ENCODE data around the gene INHBE.

The INHBE gene

DNA sequence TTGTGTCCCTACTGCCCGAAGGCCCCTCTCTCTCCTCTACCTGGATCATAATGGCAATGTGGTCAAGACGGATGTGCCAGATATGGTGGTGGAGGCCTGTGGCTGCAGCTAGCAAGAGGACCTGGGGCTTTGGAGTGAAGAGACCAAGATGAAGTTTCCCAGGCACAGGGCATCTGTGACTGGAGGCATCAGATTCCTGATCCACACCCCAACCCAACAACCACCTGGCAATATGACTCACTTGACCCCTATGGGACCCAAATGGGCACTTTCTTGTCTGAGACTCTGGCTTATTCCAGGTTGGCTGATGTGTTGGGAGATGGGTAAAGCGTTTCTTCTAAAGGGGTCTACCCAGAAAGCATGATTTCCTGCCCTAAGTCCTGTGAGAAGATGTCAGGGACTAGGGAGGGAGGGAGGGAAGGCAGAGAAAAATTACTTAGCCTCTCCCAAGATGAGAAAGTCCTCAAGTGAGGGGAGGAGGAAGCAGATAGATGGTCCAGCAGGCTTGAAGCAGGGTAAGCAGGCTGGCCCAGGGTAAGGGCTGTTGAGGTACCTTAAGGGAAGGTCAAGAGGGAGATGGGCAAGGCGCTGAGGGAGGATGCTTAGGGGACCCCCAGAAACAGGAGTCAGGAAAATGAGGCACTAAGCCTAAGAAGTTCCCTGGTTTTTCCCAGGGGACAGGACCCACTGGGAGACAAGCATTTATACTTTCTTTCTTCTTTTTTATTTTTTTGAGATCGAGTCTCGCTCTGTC, 1.8 kb downstream of the INHBE start (continued):
- TF ChIP-seq, protein P1, sequence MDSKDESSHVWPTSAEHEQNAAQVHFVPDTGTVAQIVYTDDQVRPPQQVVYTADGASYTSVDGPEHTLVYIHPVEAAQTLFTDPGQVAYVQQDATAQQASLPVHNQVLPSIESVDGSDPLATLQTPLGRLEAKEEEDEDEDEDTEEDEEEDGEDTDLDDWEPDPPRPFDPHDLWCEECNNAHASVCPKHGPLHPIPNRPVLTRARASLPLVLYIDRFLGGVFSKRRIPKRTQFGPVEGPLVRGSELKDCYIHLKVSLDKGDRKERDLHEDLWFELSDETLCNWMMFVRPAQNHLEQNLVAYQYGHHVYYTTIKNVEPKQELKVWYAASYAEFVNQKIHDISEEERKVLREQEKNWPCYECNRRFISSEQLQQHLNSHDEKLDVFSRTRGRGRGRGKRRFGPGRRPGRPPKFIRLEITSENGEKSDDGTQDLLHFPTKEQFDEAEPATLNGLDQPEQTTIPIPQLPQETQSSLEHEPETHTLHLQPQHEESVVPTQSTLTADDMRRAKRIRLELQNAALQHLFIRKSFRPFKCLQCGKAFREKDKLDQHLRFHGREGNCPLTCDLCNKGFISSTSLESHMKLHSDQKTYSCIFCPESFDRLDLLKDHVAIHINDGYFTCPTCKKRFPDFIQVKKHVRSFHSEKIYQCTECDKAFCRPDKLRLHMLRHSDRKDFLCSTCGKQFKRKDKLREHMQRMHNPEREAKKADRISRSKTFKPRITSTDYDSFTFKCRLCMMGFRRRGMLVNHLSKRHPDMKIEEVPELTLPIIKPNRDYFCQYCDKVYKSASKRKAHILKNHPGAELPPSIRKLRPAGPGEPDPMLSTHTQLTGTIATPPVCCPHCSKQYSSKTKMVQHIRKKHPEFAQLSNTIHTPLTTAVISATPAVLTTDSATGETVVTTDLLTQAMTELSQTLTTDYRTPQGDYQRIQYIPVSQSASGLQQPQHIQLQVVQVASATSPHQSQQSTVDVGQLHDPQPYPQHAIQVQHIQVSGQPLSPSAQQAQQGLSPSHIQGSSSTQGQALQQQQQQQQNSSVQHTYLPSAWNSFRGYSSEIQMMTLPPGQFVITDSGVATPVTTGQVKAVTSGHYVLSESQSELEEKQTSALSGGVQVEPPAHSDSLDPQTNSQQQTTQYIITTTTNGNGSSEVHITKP (tag by site-specific recombination; IDR thresholded peaks at IDR 0.05) = peak; percentile 48

DNA sequence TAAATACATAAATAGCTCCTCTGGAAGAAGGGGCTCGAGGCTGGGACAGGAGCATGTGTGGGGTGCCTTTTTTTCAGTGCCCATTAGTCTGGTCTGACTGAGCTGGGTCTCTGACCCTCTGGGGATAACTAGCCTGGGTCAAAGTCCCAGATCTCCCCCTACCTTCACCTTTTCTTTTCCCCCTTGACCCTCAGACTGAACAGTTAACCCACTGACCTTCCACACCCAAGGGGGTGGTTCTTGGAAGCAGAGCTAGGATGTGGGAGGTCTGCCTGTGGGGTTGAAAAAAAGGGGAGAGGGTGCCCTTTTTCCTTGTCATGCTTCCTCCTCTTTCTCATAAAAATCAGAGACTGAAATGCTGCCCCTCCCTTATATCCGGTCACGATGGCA, 3.6 kb downstream of the INHBE start:
- POLR2A ChIA-PET = interaction anchor here (0.5 to 4.0 kb wide), 7 partner anchors 26 to 784 kb away, joined by 3 to 13 read pairs (median 4); partner anchors contain the start of genes CDK4, DDIT3 and SHMT2
- H3K36me3 ChIP-seq (ENCODE audit: control insufficient read depth in 2 of 2, insufficient read depth in 1 of 2, low read length in 2 of 2) = no peaks in the 10 kb centered on the region
- H3K4me1 ChIP-seq (ENCODE audit: control insufficient read depth, insufficient read depth, low read length) = peaks cover 12% of the 10 kb centered on the region

DNA sequence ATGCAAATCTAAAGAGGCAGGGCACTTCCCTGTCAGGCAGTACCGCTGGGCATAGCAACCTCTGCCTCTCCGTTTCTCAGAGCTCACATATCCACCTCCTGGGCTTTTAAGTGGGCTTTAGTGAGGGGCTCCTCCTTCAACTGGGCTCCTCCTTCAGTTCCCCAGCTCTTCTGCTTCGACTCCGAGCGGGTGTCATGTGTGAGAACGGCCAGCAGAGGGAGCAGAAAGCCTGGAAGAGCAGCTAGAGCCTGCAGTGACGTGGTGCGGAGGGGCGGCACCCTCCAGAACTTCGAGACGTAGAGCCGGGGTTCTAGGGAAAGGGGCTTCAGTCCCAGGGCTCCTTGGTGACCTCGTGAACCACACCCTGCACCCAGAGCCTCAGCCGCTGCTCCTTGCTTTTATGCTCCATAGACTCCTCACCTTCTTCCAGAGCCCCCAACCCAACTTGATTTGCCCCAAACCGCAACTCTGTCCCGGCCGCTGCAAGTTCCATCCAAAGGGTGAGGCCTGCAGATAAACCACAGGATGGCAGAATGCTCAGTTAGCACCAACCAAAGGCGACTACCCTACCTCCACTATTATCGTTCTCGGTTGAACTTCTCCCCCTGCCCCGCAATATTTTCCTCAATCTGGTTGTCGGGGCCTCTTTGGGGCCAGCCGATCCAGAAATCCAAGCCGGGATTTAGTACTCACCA, 4.1 kb downstream of the INHBE start:
- ChIA-PET CTCF (interaction anchor here (0.6 to 3.9 kb wide), 53 partner anchors 9 to 712 kb away, joined by 3 to 25 read pairs (median 4); partner anchors contain the start of genes DDIT3, INHBC, MARS1 and TSPAN31), POLR2A (interaction anchor here (0.5 to 4.0 kb wide), 7 partner anchors 27 to 784 kb away, joined by 3 to 13 read pairs (median 4); partner anchors contain the start of genes CDK4, DDIT3 and SHMT2)
- no peak for TF ChIP-seq ZNF837 (tag by site-specific recombination; IDR thresholded peaks at IDR 0.05)
- no peak for TF ChIP-seq ZNF266 (tag by site-specific recombination; IDR thresholded peaks at IDR 0.05; ENCODE audit: low read depth)
- TF ChIP-seq ZNF184 (tag by site-specific recombination; IDR thresholded peaks at IDR 0.05) = no peak; the same call in 1 of the 2 replicates
- no peak for TF ChIP-seq ZNF785 (tag by site-specific recombination; IDR thresholded peaks at IDR 0.05)
- no peak for TF ChIP-seq ZNF248 (tag by site-specific recombination; IDR thresholded peaks at IDR 0.05)
- no peak for TF ChIP-seq SETDB1 (IDR thresholded peaks at IDR 0.05; ENCODE audit: insufficient read length, low read length)
- TF ChIP-seq, protein P2, sequence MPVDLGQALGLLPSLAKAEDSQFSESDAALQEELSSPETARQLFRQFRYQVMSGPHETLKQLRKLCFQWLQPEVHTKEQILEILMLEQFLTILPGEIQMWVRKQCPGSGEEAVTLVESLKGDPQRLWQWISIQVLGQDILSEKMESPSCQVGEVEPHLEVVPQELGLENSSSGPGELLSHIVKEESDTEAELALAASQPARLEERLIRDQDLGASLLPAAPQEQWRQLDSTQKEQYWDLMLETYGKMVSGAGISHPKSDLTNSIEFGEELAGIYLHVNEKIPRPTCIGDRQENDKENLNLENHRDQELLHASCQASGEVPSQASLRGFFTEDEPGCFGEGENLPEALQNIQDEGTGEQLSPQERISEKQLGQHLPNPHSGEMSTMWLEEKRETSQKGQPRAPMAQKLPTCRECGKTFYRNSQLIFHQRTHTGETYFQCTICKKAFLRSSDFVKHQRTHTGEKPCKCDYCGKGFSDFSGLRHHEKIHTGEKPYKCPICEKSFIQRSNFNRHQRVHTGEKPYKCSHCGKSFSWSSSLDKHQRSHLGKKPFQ (tag by site-specific recombination; IDR thresholded peaks at IDR 0.05) = no peak
- TF ChIP-seq, protein P3, sequence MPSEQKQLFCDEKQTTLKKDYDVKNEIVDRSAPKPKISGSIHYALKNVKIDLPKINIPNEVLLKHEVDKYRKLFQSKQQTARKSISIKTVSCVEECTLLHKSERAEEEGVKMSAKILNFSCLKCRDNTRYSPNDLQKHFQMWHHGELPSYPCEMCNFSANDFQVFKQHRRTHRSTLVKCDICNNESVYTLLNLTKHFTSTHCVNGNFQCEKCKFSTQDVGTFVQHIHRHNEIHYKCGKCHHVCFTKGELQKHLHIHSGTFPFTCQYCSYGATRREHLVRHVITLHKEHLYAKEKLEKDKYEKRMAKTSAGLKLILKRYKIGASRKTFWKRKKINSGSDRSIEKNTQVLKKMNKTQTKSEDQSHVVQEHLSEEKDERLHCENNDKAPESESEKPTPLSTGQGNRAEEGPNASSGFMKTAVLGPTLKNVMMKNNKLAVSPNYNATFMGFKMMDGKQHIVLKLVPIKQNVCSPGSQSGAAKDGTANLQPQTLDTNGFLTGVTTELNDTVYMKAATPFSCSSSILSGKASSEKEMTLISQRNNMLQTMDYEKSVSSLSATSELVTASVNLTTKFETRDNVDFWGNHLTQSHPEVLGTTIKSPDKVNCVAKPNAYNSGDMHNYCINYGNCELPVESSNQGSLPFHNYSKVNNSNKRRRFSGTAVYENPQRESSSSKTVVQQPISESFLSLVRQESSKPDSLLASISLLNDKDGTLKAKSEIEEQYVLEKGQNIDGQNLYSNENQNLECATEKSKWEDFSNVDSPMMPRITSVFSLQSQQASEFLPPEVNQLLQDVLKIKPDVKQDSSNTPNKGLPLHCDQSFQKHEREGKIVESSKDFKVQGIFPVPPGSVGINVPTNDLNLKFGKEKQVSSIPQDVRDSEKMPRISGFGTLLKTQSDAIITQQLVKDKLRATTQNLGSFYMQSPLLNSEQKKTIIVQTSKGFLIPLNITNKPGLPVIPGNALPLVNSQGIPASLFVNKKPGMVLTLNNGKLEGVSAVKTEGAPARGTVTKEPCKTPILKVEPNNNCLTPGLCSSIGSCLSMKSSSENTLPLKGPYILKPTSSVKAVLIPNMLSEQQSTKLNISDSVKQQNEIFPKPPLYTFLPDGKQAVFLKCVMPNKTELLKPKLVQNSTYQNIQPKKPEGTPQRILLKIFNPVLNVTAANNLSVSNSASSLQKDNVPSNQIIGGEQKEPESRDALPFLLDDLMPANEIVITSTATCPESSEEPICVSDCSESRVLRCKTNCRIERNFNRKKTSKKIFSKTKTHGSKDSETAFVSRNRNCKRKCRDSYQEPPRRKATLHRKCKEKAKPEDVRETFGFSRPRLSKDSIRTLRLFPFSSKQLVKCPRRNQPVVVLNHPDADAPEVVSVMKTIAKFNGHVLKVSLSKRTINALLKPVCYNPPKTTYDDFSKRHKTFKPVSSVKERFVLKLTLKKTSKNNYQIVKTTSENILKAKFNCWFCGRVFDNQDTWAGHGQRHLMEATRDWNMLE (tag by site-specific recombination; conservative IDR thresholded peaks at IDR 0.05; ENCODE audit: low read depth) = no peak
- TF ChIP-seq ZNF514 (tag by site-specific recombination; IDR thresholded peaks at IDR 0.05) = no peak
- TF ChIP-seq OVOL3 (tag by site-specific recombination; IDR thresholded peaks at IDR 0.05) = no peak
- peak; percentile 62 for TF ChIP-seq KLF10 (tag by site-specific recombination; IDR thresholded peaks at IDR 0.05)
- peak; percentile 82 for TF ChIP-seq ZEB2 (tag by site-specific recombination; IDR thresholded peaks at IDR 0.05)
- no peak for TF ChIP-seq GLIS2 (tag by site-specific recombination; IDR thresholded peaks at IDR 0.05)

More for the DNA sequence above, 3.6 kb downstream of the INHBE start:
- no peak overlapping the region for H3K4me3 ChIP-seq (ENCODE audit: low read depth, low read length)
- CTCF ChIA-PET = interaction anchor here (0.6 to 3.9 kb wide), 56 partner anchors 8 to 711 kb away, joined by 3 to 25 read pairs (median 4); partner anchors contain the start of genes DDIT3, INHBC, MARS1 and TSPAN31
- TF ChIP-seq KLF16 (tag by site-specific recombination; IDR thresholded peaks at IDR 0.05) (peak; percentile 3; the same call in 1 of the 2 replicates), ZNF2 (tag by site-specific recombination; IDR thresholded peaks at IDR 0.05) (no peak), ZNF621 (tag by site-specific recombination; IDR thresholded peaks at IDR 0.05) (no peak), ZNF184 (tag by site-specific recombination; IDR thresholded peaks at IDR 0.05) (no peak), ZNF335 (tag by site-specific recombination; conservative IDR thresholded peaks at IDR 0.05) (0 out of 2 replicates have a peak, but pooled peaks have one; percentile 83), GLIS1 (tag by site-specific recombination; IDR thresholded peaks at IDR 0.05) (peak; percentile 60), ZNF510 (tag by site-specific recombination; IDR thresholded peaks at IDR 0.05; ENCODE audit: insufficient replicate concordance) (no peak)
- TF ChIP-seq, protein P4, sequence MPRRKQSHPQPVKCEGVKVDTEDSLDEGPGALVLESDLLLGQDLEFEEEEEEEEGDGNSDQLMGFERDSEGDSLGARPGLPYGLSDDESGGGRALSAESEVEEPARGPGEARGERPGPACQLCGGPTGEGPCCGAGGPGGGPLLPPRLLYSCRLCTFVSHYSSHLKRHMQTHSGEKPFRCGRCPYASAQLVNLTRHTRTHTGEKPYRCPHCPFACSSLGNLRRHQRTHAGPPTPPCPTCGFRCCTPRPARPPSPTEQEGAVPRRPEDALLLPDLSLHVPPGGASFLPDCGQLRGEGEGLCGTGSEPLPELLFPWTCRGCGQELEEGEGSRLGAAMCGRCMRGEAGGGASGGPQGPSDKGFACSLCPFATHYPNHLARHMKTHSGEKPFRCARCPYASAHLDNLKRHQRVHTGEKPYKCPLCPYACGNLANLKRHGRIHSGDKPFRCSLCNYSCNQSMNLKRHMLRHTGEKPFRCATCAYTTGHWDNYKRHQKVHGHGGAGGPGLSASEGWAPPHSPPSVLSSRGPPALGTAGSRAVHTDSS (tag by site-specific recombination; IDR thresholded peaks at IDR 0.05) = peak; percentile 32; the same call in 1 of the 2 replicates
- H3K27ac ChIP-seq (ENCODE audit: extremely low read depth, low read depth, low read length) = peak overlapping the region; percentile 34; the same call in 1 of the 2 replicates
- H3K9me3 ChIP-seq (ENCODE audit: control insufficient read depth, insufficient read depth, low read depth, low read length) = no peaks in the 10 kb centered on the region

More for the DNA sequence above, 4.1 kb downstream of the INHBE start:
- Histone ChIP-seq H3K36me3 (ENCODE audit: control insufficient read depth in 2 of 2, insufficient read depth in 1 of 2, low read length in 2 of 2) (no peaks in the 10 kb centered on the region), H3K9me3 (ENCODE audit: control insufficient read depth, insufficient read depth, low read depth, low read length) (no peaks in the 10 kb centered on the region), H3K4me3 (ENCODE audit: low read depth, low read length) (peak overlapping the region; percentile 57), H3K4me1 (ENCODE audit: control insufficient read depth, insufficient read depth, low read length) (peaks cover 12% of the 10 kb centered on the region), H3K27ac (ENCODE audit: extremely low read depth, low read depth, low read length) (peak overlapping the region; percentile 47; the same call in 1 of the 2 replicates)

All from HEK293 (cell line).